OCI-LY1 (cell line): ENCODE measurements around the gene DIP2B.

Experiments
- EZH2 ChIP-seq: fragments of 200-600 bp; sonication (generic), shearing (Covaris generic); IDR thresholded peaks from 2 replicates; pipeline ENCODE4 v1.8.0; 2017; ENCODE audit warnings: borderline replicate concordance, mixed run types, mild to moderate bottlenecking, antibody characterized with exemption, low read length, moderate library complexity, mixed read lengths
- TF ChIP-seq, protein P1 (sequence below): fragments of 200-600 bp; sonication (generic), shearing (Covaris generic); IDR thresholded peaks from 2 replicates; pipeline ENCODE4 v1.5.1; 2017; ENCODE audit warnings: mild to moderate bottlenecking, antibody characterized with exemption, low read length, moderate library complexity, mixed read lengths

DNA sequence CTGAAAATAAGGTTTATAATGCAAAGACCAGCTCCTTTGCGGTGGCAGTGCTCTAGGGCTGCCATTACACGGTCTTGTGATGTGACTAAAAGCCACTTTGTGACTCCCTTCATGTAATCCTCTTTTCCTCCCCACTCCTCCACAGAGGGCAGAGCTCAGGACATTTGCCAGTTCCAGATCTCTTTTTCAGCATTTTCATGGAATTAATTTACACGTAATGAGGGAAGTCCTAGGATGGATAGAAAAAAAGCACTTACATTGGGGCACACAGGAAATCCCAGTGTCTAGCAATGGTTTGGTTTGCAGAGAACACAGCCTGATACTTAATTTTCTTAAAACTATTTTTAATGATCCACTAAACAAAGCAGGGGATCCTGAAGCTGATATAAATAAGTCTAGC lies 241.6 kb downstream of the DIP2B start:
- TF ChIP-seq, protein P1, sequence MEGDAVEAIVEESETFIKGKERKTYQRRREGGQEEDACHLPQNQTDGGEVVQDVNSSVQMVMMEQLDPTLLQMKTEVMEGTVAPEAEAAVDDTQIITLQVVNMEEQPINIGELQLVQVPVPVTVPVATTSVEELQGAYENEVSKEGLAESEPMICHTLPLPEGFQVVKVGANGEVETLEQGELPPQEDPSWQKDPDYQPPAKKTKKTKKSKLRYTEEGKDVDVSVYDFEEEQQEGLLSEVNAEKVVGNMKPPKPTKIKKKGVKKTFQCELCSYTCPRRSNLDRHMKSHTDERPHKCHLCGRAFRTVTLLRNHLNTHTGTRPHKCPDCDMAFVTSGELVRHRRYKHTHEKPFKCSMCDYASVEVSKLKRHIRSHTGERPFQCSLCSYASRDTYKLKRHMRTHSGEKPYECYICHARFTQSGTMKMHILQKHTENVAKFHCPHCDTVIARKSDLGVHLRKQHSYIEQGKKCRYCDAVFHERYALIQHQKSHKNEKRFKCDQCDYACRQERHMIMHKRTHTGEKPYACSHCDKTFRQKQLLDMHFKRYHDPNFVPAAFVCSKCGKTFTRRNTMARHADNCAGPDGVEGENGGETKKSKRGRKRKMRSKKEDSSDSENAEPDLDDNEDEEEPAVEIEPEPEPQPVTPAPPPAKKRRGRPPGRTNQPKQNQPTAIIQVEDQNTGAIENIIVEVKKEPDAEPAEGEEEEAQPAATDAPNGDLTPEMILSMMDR: no peak
- TF ChIP-seq EZH2: no peak
